B cell (primary cell): ENCODE measurements around the gene ITPKB. TPM values are rescaled to one million over a fixed set of nuclear protein-coding genes. Genes with fewer than 3 reads are reported as not detected.

Source experiments
- ATAC-seq: fragments of 200-7000 bp; cut with Tn5 transposase; one replicate; pipeline ENCODE4 v1.10.0; 2021; ENCODE audit warnings: low read depth, mild to moderate bottlenecking, moderate number of reproducible peaks, moderate library complexity
- CTCF ChIA-PET: fragments of 350-600 bp; sonication (Branson Sonifier 250); formaldehyde crosslinking; loops from one replicate; lab custom pipeline; 2021; ENCODE audit warnings: antibody characterized with exemption, inconsistent platforms; lab: Charles Lee
- POLR2A ChIA-PET: fragments of 350-600 bp; sonication (Branson Sonifier 250); formaldehyde crosslinking; loops from one replicate; lab custom pipeline; 2021; ENCODE audit warnings: antibody characterized with exemption; lab: Charles Lee
- DNase-seq: peaks from one replicate; pipeline ENCODE4 v3.0.0; 2013
- H2AFZ ChIP-seq: 2 replicates; pipeline ENCODE4 v1.6.1; 2012; ENCODE audit warnings: mild to moderate bottlenecking, low read depth, low read length; ENCODE audit not compliant: insufficient read depth, poor library complexity, severe bottlenecking
- H3K27ac ChIP-seq, 2 donors: 1 replicate in 1 of 2; 2 replicates in 1 of 2; pipeline ENCODE4 v1.5.1; 2012 to 2013; ENCODE audit warnings: low read length in 2 of 2, mild to moderate bottlenecking in 2 of 2, moderate library complexity in 1 of 2
- H3K27me3 ChIP-seq, 4 experiments: fragments of 200-600 bp in 1 of 4; sonication (generic) in 1 of 4; replicated peaks in 1 of 4; 1 replicate in 2 of 4; 2 replicates in 2 of 4; pipeline versions ENCODE4 v1.6.1 to v1.7.0; 2013 to 2016; ENCODE audit warnings: low read length in 3 of 4, mild to moderate bottlenecking in 2 of 4, mixed read lengths in 1 of 4, moderate library complexity in 1 of 4; ENCODE audit not compliant: insufficient read depth in 4 of 4, control insufficient read depth in 3 of 4; ENCODE audit errors: control extremely low read depth in 1 of 4
- H3K36me3 ChIP-seq, 2 experiments: replicated peaks in 1 of 2; 1 replicate in 1 of 2; 2 replicates in 1 of 2; pipeline versions ENCODE4 v1.6.1 to v1.7.1; 2013; ENCODE audit warnings: low read length in 1 of 2; ENCODE audit not compliant: insufficient read depth in 2 of 2, control insufficient read depth in 1 of 2; ENCODE audit errors: control extremely low read depth in 1 of 2, extremely low read depth in 1 of 2
- H3K4me1 ChIP-seq, 2 donors: fragments of 200-600 bp in 1 of 2; sonication (generic) in 1 of 2; 1 replicate in 1 of 2; 2 replicates in 1 of 2; pipeline versions ENCODE4 v1.5.1 to v1.6.1; 2013 to 2017; ENCODE audit warnings: low read length in 2 of 2; ENCODE audit not compliant: control insufficient read depth in 2 of 2, insufficient read depth in 2 of 2
- H3K4me2 ChIP-seq: replicated peaks from 2 replicates; pipeline ENCODE3; 2012; ENCODE audit warnings: mild to moderate bottlenecking, low read depth, low read length; ENCODE audit not compliant: poor library complexity, severe bottlenecking
- H3K4me3 ChIP-seq, 5 experiments: fragments of 200-600 bp in 1 of 5; sonication (generic) in 1 of 5; 1 replicate in 3 of 5; 2 replicates in 2 of 5; pipeline versions ENCODE4 v1.5.1 to v1.7.0; 2011 to 2016; ENCODE audit warnings: low read length in 4 of 5, mild to moderate bottlenecking in 4 of 5, low read depth in 2 of 5, control low read depth in 1 of 5, moderate library complexity in 1 of 5; ENCODE audit not compliant: insufficient read depth in 1 of 5; ENCODE audit errors: control extremely low read depth in 1 of 5, extremely low read depth in 1 of 5
- H3K79me2 ChIP-seq: fragments of 200-600 bp; sonication (generic); one replicate; pipeline ENCODE4 v1.6.0; 2016; ENCODE audit warnings: low read length; ENCODE audit not compliant: control insufficient read depth, insufficient read depth
- H3K9ac ChIP-seq: fragments of 200-600 bp; sonication (generic); 2 replicates; pipeline ENCODE4 v1.6.1; 2017; ENCODE audit warnings: mild to moderate bottlenecking, low read length, moderate library complexity
- H3K9me3 ChIP-seq, 3 donors: one replicate each; pipeline versions ENCODE4 v1.6.1 to v1.7.1; 2013; ENCODE audit warnings: low read length in 2 of 3; ENCODE audit not compliant: control insufficient read depth in 2 of 3, insufficient read depth in 1 of 3; ENCODE audit errors: control extremely low read depth in 1 of 3
- H4K20me1 ChIP-seq: 2 replicates; pipeline ENCODE4 v1.6.0; 2012; ENCODE audit warnings: mild to moderate bottlenecking, low read length; ENCODE audit not compliant: insufficient read depth, control insufficient read depth, poor library complexity, severe bottlenecking
- H3K27ac Mint-ChIP-seq: one replicate; pipeline ENCODE4 v1.8.0; 2021; ENCODE audit warnings: mixed read lengths
- H3K27me3 Mint-ChIP-seq: one replicate; pipeline ENCODE4 v1.8.0; 2021; ENCODE audit warnings: mixed read lengths
- H3K4me1 Mint-ChIP-seq: one replicate; pipeline ENCODE4 v1.8.0; 2021; ENCODE audit warnings: mixed read lengths
- H3K4me3 Mint-ChIP-seq: one replicate; pipeline ENCODE4 v1.8.0; 2021; ENCODE audit warnings: mixed read lengths
- H3K9me3 Mint-ChIP-seq: one replicate; pipeline ENCODE4 v1.8.0; 2022; ENCODE audit warnings: mixed read lengths; ENCODE audit not compliant: insufficient read depth
- EZH2 ChIP-seq: IDR thresholded peaks from 2 replicates; pipeline ENCODE4 v1.6.1; 2012; ENCODE audit warnings: borderline replicate concordance, low read depth, mild to moderate bottlenecking, moderate library complexity, low read length; ENCODE audit not compliant: insufficient read depth, poor library complexity, severe bottlenecking
- WGBS: methylation state at CpG from one replicate; pipeline ENCODE4 v1.1.5; 2013; ENCODE audit warnings: missing lambda C conversion rate; ENCODE audit not compliant: insufficient coverage; 5-methylcytosine and 5-hydroxymethylcytosine counted together
- intact Hi-C: fragments of 100-400 bp; cut with micrococcal nuclease; formaldehyde crosslinking; loops from one replicate; pipeline ENCODE4 v1.10.0; 2022
- polyA plus RNA-seq: library from polyadenylated mRNA; depleted of rRNA; stranded (reverse); fragments of >200 nt; gene quantifications from 2 replicates; pipeline ENCODE4 v1.2.3, GENCODE V29; 2012
- total RNA-seq, 2 donors: library from RNA; stranded (reverse); fragments of 120-200 nt in 1 of 2; gene quantifications; 1 replicate in 1 of 2; 2 replicates in 1 of 2; pipeline versions ENCODE4 v1.2.3 to v1.2.4, GENCODE V29; 2013 to 2022
- TF ChIP-seq, protein P1 (sequence below): fragments of 200-600 bp; IDR thresholded peaks from one replicate; pipeline ENCODE4 v1.8.0; 2022; ENCODE audit warnings: antibody characterized with exemption, mild to moderate bottlenecking

ITPKB gene
- total and polyA plus RNA-seq, 2 donors (not counting 1 experiment from before 2014, with no cell fraction given): 21.8 to 93.5 TPM

DNA sequence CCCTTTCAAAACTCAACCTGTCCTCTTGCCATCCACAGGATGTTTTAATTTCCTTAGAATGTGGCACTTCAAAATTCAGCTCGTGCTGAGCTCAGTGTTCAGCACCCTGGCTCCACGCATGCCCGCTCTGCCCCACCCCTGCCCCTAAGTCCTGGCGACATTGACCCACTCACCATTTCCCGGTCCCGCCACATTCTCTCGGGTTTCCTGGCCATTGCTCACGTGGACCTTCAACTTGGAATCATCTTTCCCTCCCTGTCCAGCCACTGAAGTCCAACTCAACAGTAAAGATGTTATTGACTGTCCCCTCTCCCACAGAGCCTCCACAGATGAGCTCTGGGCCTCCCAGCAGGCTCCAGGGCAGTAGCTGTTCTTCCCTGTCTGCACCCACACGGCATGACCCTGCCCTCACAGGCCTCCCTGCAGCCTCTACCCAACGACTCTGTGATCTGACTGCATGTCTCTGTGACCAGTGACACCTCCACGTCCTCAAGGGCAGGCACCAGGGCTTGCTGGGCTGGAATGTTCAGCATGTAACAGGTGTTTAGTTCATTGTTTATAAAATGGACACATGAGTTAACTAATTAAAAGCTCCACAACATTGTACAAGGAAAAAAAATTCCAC is 53.8 kb downstream of the ITPKB start:
- Histone ChIP-seq H3K4me3 (no peak overlapping the region), H3K27me3 (no peaks in the 10 kb centered on the region), H3K36me3 (peaks cover 0 to 29% of the 10 kb centered on the region in 2 experiments), H3K9ac (no peak overlapping the region), H3K27ac (no peak overlapping the region), H2AFZ (no peak overlapping the region), H3K9me3 (no peaks in the 10 kb centered on the region), H4K20me1 (no peaks in the 10 kb centered on the region), H3K79me2 (peaks cover 95% of the 10 kb centered on the region), H3K4me2 (no peak overlapping the region), H3K4me1 (peaks cover 78 to 93% of the 10 kb centered on the region in 2 donors)
- Mint-ChIP-seq H3K27ac (peak overlapping the region; percentile 68), H3K4me1 (peaks cover 96% of the 10 kb centered on the region), H3K27me3 (no peaks in the 10 kb centered on the region), H3K9me3 (no peaks in the 10 kb centered on the region), H3K4me3 (no peak overlapping the region)
- CTCF ChIA-PET: interaction anchor here (1.1 to 5.8 kb wide), 7 partner anchors 11 to 51 kb away, joined by 3 to 88 read pairs (median 5); no protein-coding TSS in a partner anchor
- TF ChIP-seq EZH2: no peak
- TF ChIP-seq, protein P1, sequence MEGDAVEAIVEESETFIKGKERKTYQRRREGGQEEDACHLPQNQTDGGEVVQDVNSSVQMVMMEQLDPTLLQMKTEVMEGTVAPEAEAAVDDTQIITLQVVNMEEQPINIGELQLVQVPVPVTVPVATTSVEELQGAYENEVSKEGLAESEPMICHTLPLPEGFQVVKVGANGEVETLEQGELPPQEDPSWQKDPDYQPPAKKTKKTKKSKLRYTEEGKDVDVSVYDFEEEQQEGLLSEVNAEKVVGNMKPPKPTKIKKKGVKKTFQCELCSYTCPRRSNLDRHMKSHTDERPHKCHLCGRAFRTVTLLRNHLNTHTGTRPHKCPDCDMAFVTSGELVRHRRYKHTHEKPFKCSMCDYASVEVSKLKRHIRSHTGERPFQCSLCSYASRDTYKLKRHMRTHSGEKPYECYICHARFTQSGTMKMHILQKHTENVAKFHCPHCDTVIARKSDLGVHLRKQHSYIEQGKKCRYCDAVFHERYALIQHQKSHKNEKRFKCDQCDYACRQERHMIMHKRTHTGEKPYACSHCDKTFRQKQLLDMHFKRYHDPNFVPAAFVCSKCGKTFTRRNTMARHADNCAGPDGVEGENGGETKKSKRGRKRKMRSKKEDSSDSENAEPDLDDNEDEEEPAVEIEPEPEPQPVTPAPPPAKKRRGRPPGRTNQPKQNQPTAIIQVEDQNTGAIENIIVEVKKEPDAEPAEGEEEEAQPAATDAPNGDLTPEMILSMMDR: no peak
- no peak for ATAC-seq
- WGBS: 93% methylated on average over 9 of the region's 11 CpGs
- intact Hi-C loops: no loop called here
- no peak for DNase-seq
- POLR2A ChIA-PET: interaction anchor here (0.8 kb wide), 2 partner anchors 12 to 25 kb away, joined by 3 to 4 read pairs; no protein-coding TSS in a partner anchor

DNA sequence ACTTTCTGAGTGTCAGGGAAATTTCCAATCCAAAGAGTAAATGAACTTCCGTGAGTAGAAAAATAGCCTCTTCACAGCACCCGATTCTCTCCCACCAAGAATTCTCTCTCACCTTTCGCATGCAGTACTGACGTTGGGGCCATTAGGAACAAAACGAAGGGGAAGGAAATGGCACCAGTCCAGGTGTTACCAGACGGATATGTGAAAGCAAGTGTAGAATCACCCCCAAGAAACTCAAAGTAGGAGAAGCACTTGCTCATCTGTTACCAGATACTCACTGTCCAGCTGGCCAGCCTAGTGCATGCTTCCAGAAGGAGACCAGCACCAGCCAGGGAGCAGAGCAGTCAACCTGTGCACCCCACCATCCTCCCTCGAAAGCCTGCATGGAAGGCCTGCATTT is 55.1 kb downstream of the ITPKB start:
- H3K36me3 ChIP-seq: peaks cover 0 to 29% of the 10 kb centered on the region in 2 experiments
- Mint-ChIP-seq H3K4me1 (peaks cover 97% of the 10 kb centered on the region), H3K27ac (peak overlapping the region; percentile 87), H3K9me3 (no peaks in the 10 kb centered on the region), H3K4me3 (peak overlapping the region; percentile 1), H3K27me3 (no peaks in the 10 kb centered on the region)
- H3K27ac ChIP-seq: peak overlapping the region in 1 of 2 donors; percentile 17
- no peak overlapping the region for H2AFZ ChIP-seq
- no peaks in the 10 kb centered on the region for H3K27me3 ChIP-seq
- CTCF ChIA-PET: interaction anchor here (0.6 to 5.8 kb wide), 5 partner anchors 9 to 1034 kb away, joined by 3 to 78 read pairs (median 3); no protein-coding TSS in a partner anchor
- ATAC-seq: no peak
- TF ChIP-seq, protein P1: no peak
- no peak for TF ChIP-seq EZH2
- no peak overlapping the region for H3K4me3 ChIP-seq
- no peak overlapping the region for H3K4me2 ChIP-seq
- DNase-seq: no peak
- intact Hi-C loops: no loop called here
- no peak overlapping the region for H3K9ac ChIP-seq
- 37% methylated on average over 3 of the region's 7 CpGs for WGBS
- H3K9me3 ChIP-seq: no peaks in the 10 kb centered on the region
- H3K4me1 ChIP-seq: peaks cover 82 to 99% of the 10 kb centered on the region in 2 donors
- peaks cover 89% of the 10 kb centered on the region for H3K79me2 ChIP-seq
- no peaks in the 10 kb centered on the region for H4K20me1 ChIP-seq
- POLR2A ChIA-PET: interaction anchor here (0.7 kb wide), 1 partner anchor 24 kb away, joined by 3 read pairs; no protein-coding TSS in a partner anchor
